ENCODE data around the gene NACC2.
A peak's percentile ranks its signal among the peaks of the same experiment; 100 is the strongest.

Gene NACC2

DNA sequence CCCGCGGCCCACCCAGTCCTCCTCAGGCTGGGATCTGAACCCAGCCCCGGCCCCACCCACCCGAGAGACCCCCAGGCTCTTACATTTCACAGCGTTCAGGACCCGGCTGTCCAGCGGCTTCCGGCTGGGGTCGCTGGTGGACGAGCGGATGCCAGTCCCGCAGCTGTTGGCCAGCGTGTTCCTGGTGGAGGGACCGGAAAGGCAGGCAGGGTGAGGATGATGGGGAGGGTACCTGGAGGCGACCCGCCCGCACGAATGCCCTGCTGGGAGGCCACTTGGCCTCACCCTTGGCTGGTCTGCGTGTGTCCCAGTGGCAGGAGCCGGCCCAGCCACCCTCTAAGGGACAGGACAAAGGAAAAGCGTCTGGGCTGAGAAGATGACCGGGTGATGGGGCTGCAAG lies 82.0 kb downstream of the NACC2 start:
- Histone ChIP-seq H3K9me3 (ENCODE audit: control insufficient read depth, low read length) (no peaks in the 10 kb centered on the region), H3K4me1 (ENCODE audit: control insufficient read depth, insufficient read depth, low read length, poor library complexity, severe bottlenecking) (peaks cover 38% of the 10 kb centered on the region), H3K36me3 (ENCODE audit: control insufficient read depth, insufficient read depth, low read length) (peaks cover 28% of the 10 kb centered on the region), H3K27ac (ENCODE audit: low read depth, low read length, severe bottlenecking) (no peak overlapping the region), H3K4me3 (ENCODE audit: extremely low read depth, insufficient read depth, low read length, poor library complexity, severe bottlenecking) (no peak overlapping the region)
- WGBS, 2 experiments (ENCODE audit: insufficient coverage in 2 of 2): 93 to 97% methylated on average over 20 of the region's 22 CpGs

GRCh38 chr9:136012651-136013050 lies 82.4 kb downstream of the NACC2 start:
- H3K9me3 ChIP-seq (ENCODE audit: control insufficient read depth, low read length): no peaks in the 10 kb centered on the region
- no peak overlapping the region for H3K4me3 ChIP-seq (ENCODE audit: extremely low read depth, insufficient read depth, low read length, poor library complexity, severe bottlenecking)
- peaks cover 43% of the 10 kb centered on the region for H3K4me1 ChIP-seq (ENCODE audit: control insufficient read depth, insufficient read depth, low read length, poor library complexity, severe bottlenecking)
- no peak overlapping the region for H3K27ac ChIP-seq (ENCODE audit: low read depth, low read length, severe bottlenecking)
- H3K36me3 ChIP-seq (ENCODE audit: control insufficient read depth, insufficient read depth, low read length): peaks cover 28% of the 10 kb centered on the region
- WGBS, 2 experiments (ENCODE audit: insufficient coverage in 2 of 2): 93 to 95% methylated on average over 3 to 13 of the region's 18 CpGs

- WGBS, 2 experiments (ENCODE audit: insufficient coverage in 2 of 2): 89 to 90% methylated on average over 54 to 57 of the region's 59 CpGs
- H3K36me3 ChIP-seq (ENCODE audit: control insufficient read depth, insufficient read depth, low read length): peaks cover 28% of the 10 kb centered on the region
- H3K9me3 ChIP-seq (ENCODE audit: control insufficient read depth, low read length): no peaks in the 10 kb centered on the region
- H3K4me3 ChIP-seq (ENCODE audit: extremely low read depth, insufficient read depth, low read length, poor library complexity, severe bottlenecking): no peak overlapping the region
- H3K4me1 ChIP-seq (ENCODE audit: control insufficient read depth, insufficient read depth, low read length, poor library complexity, severe bottlenecking): peaks cover 50% of the 10 kb centered on the region
- peak overlapping the region; percentile 62 for H3K27ac ChIP-seq (ENCODE audit: low read depth, low read length, severe bottlenecking)
These were observed 83.2 kb downstream of the NACC2 start for GRCh38 chr9:136011703-136012496.

DNA sequence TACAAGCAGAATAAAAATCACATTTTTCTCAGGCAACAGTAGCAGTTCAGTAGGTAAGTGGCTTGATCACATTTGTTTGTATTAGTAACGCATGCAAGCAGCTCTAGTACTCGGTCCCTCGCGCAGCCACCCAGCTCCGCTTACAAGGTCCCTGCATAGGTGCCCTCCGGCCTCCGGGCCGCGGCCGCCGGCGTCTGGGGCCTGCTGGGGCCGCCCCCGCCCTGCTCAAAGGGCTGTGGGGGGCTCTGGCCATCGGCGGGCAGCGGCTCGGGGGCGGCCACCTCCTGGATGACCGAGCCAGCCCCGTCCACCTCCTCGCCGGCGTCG lies 83.8 kb downstream of the NACC2 start:
- WGBS, 2 experiments (ENCODE audit: insufficient coverage in 2 of 2): 47 to 65% methylated on average over 11 to 25 of the region's 25 CpGs
- Histone ChIP-seq H3K9me3 (ENCODE audit: control insufficient read depth, low read length) (no peaks in the 10 kb centered on the region), H3K27ac (ENCODE audit: low read depth, low read length, severe bottlenecking) (peak overlapping the region; percentile 62), H3K4me1 (ENCODE audit: control insufficient read depth, insufficient read depth, low read length, poor library complexity, severe bottlenecking) (peaks cover 55% of the 10 kb centered on the region), H3K4me3 (ENCODE audit: extremely low read depth, insufficient read depth, low read length, poor library complexity, severe bottlenecking) (no peak overlapping the region), H3K36me3 (ENCODE audit: control insufficient read depth, insufficient read depth, low read length) (peaks cover 28% of the 10 kb centered on the region)

- Histone ChIP-seq H3K27ac (ENCODE audit: low read depth, low read length, severe bottlenecking) (peak overlapping the region; percentile 62), H3K4me3 (ENCODE audit: extremely low read depth, insufficient read depth, low read length, poor library complexity, severe bottlenecking) (no peak overlapping the region), H3K4me1 (ENCODE audit: control insufficient read depth, insufficient read depth, low read length, poor library complexity, severe bottlenecking) (peaks cover 59% of the 10 kb centered on the region), H3K9me3 (ENCODE audit: control insufficient read depth, low read length) (no peaks in the 10 kb centered on the region), H3K36me3 (ENCODE audit: control insufficient read depth, insufficient read depth, low read length) (peaks cover 28% of the 10 kb centered on the region)
- 53 to 75% methylated on average over 14 to 15 of the region's 28 CpGs for WGBS, 2 experiments (ENCODE audit: insufficient coverage in 2 of 2)
These were observed 84.3 kb downstream of the NACC2 start for GRCh38 chr9:136010615-136011361.

GRCh38 chr9:136010176-136010575 lies 84.9 kb downstream of the NACC2 start:
- peaks cover 28% of the 10 kb centered on the region for H3K36me3 ChIP-seq (ENCODE audit: control insufficient read depth, insufficient read depth, low read length)
- 87 to 97% methylated on average over 3 to 12 of the region's 17 CpGs for WGBS, 2 experiments (ENCODE audit: insufficient coverage in 2 of 2)
- H3K27ac ChIP-seq (ENCODE audit: low read depth, low read length, severe bottlenecking): no peak overlapping the region
- no peak overlapping the region for H3K4me3 ChIP-seq (ENCODE audit: extremely low read depth, insufficient read depth, low read length, poor library complexity, severe bottlenecking)
- H3K4me1 ChIP-seq (ENCODE audit: control insufficient read depth, insufficient read depth, low read length, poor library complexity, severe bottlenecking): peaks cover 60% of the 10 kb centered on the region
- no peaks in the 10 kb centered on the region for H3K9me3 ChIP-seq (ENCODE audit: control insufficient read depth, low read length)

DNA sequence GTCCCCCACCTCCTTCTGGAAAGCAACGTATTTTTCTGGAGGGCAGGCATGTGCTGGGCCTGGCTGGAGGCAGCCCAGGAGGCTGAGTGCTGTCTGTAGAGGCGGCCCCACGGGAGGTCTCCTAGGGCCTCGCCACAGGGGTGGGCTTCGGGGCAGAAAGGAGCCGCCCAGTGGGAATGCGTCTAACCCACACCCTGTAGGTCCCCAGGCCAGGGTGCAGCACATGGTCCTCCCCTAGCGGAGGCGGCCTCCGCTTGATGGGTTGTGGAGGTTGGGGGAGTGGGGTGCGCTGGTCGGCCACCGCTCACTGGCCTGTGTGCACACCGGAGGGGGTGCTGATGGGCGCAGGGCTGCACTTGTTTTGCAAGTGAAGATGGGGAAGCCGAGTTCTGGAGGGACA lies 85.6 kb downstream of the NACC2 start:
- H3K27ac ChIP-seq (ENCODE audit: low read depth, low read length, severe bottlenecking): peak overlapping the region; percentile 74
- H3K4me1 ChIP-seq (ENCODE audit: control insufficient read depth, insufficient read depth, low read length, poor library complexity, severe bottlenecking): peaks cover 66% of the 10 kb centered on the region
- no peak overlapping the region for H3K4me3 ChIP-seq (ENCODE audit: extremely low read depth, insufficient read depth, low read length, poor library complexity, severe bottlenecking)
- H3K9me3 ChIP-seq (ENCODE audit: control insufficient read depth, low read length): no peaks in the 10 kb centered on the region
- 93 to 94% methylated on average over 13 to 15 of the region's 16 CpGs for WGBS, 2 experiments (ENCODE audit: insufficient coverage in 2 of 2)
- H3K36me3 ChIP-seq (ENCODE audit: control insufficient read depth, insufficient read depth, low read length): peaks cover 28% of the 10 kb centered on the region

DNA sequence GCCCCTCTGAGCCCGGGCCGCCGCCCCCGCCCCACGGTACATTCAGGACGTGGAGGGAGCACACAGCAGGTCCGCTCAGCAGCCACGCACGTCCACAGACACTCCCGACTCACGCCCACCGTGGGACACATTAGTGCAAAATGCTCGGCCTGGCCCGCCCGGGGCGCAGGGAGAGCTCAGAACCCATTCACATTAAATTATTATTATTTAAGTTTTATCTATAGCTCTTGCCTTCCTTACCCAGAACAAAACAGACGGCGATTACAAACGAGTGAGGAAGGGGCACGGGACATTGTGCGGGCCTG lies 86.4 kb downstream of the NACC2 start:
- H3K9me3 ChIP-seq (ENCODE audit: control insufficient read depth, low read length): no peaks in the 10 kb centered on the region
- 80% methylated on average over 11 to 20 of the region's 21 CpGs for WGBS, 2 experiments (ENCODE audit: insufficient coverage in 2 of 2)
- H3K4me1 ChIP-seq (ENCODE audit: control insufficient read depth, insufficient read depth, low read length, poor library complexity, severe bottlenecking): peaks cover 73% of the 10 kb centered on the region
- peaks cover 28% of the 10 kb centered on the region for H3K36me3 ChIP-seq (ENCODE audit: control insufficient read depth, insufficient read depth, low read length)
- peak overlapping the region; percentile 74 for H3K27ac ChIP-seq (ENCODE audit: low read depth, low read length, severe bottlenecking)
- H3K4me3 ChIP-seq (ENCODE audit: extremely low read depth, insufficient read depth, low read length, poor library complexity, severe bottlenecking): no peak overlapping the region

DNA sequence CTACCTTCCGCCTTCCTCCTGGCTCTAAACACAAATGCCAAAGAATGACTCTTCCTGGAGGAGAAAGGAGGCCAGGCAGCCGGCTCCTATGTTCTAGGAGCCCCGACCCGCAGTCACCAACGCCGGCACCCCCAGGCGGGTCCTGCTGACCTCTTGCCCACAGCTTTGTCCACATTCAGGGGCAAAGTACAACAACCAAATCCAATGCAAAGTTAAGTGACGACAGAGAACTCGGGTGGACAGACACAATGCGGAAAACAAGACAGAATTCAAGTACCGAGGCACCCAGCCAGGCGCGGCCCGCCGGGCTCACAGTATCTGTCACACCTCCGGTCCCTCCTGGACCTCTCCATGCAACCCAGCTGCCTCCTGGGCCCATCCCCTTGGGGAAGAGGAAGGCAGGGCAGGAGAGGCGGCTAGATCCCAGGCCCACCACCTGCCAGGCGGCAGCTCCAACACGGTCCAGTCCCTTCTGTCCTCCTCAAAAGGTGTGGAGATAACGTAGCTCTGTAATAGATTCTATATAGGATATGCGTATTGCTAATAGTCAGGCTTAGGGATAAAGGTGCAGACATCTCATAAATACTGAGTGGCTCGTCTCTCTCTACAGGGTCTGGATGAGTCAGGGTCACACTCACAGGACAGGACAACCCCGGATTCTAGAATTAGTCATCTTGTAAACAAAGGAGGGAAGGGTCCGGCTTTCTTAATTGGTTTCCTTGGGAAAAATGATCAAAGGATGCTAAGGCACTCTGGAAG lies 87.0 kb downstream of the NACC2 start:
- H3K27ac ChIP-seq (ENCODE audit: low read depth, low read length, severe bottlenecking): peak overlapping the region; percentile 79
- 55 to 67% methylated on average over 7 to 16 of the region's 24 CpGs for WGBS, 2 experiments (ENCODE audit: insufficient coverage in 2 of 2)
- no peak overlapping the region for H3K4me3 ChIP-seq (ENCODE audit: extremely low read depth, insufficient read depth, low read length, poor library complexity, severe bottlenecking)
- H3K9me3 ChIP-seq (ENCODE audit: control insufficient read depth, low read length): no peaks in the 10 kb centered on the region
- H3K4me1 ChIP-seq (ENCODE audit: control insufficient read depth, insufficient read depth, low read length, poor library complexity, severe bottlenecking): peaks cover 76% of the 10 kb centered on the region
- H3K36me3 ChIP-seq (ENCODE audit: control insufficient read depth, insufficient read depth, low read length): peaks cover 28% of the 10 kb centered on the region

DNA sequence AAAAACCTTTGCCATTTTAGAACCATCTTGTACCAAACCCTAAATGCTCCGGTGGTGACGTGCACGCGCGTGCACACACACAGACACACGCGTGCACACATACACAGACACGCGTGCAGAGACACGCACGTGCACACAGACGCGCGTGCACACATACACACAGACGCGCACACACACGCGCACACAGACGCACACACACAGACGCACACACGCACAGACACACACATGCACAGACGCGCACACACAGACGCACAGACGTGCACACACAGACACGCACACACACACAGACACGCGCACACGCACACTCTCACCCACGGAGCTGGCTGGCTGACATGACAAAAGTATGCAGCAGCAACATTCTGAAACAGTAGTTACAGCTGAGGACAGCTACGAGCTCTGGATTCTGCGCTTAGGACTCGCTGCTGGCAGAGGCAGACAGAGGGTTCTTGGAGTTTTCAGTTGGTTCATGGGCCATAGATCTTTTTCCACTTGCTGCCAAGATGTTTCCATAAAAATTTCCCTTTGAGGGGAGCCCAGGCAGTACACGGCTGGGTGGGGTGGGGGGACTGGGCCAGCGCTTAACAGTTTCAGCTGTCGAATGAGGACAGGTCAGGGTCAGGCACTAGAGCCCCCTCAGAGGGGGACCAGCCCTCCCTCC lies 87.7 kb downstream of the NACC2 start:
- H3K9me3 ChIP-seq (ENCODE audit: control insufficient read depth, low read length): no peaks in the 10 kb centered on the region
- peaks cover 74% of the 10 kb centered on the region for H3K4me1 ChIP-seq (ENCODE audit: control insufficient read depth, insufficient read depth, low read length, poor library complexity, severe bottlenecking)
- no peak overlapping the region for H3K4me3 ChIP-seq (ENCODE audit: extremely low read depth, insufficient read depth, low read length, poor library complexity, severe bottlenecking)
- peak overlapping the region; percentile 79 for H3K27ac ChIP-seq (ENCODE audit: low read depth, low read length, severe bottlenecking)
- H3K36me3 ChIP-seq (ENCODE audit: control insufficient read depth, insufficient read depth, low read length): peaks cover 23% of the 10 kb centered on the region
- WGBS, 2 experiments (ENCODE audit: insufficient coverage in 2 of 2): 92 to 93% methylated on average over 32 to 35 of the region's 36 CpGs

All from mesodermal cell (in vitro differentiated cells).